Mammary epithelial cell (primary cell): ENCODE measurements around the gene RASA2.

Experiments used
- CTCF ChIP-seq, 2 donors: IDR thresholded peaks in 1 of 2; conservative IDR thresholded peaks in 1 of 2; 2 replicates each; pipeline ENCODE4 v1.5.1; 2011 to 2012; ENCODE audit warnings: inconsistent platforms in 2 of 2, low read length in 2 of 2, mild to moderate bottlenecking in 2 of 2, control low read depth in 1 of 2, low read depth in 1 of 2; ENCODE audit not compliant: insufficient read depth in 1 of 2; ENCODE audit errors: extremely low read depth in 1 of 2
- EZH2 ChIP-seq: IDR thresholded peaks from 2 replicates; pipeline ENCODE4 v1.6.1; 2012; ENCODE audit warnings: low read length, inconsistent platforms, borderline replicate concordance

DNA sequence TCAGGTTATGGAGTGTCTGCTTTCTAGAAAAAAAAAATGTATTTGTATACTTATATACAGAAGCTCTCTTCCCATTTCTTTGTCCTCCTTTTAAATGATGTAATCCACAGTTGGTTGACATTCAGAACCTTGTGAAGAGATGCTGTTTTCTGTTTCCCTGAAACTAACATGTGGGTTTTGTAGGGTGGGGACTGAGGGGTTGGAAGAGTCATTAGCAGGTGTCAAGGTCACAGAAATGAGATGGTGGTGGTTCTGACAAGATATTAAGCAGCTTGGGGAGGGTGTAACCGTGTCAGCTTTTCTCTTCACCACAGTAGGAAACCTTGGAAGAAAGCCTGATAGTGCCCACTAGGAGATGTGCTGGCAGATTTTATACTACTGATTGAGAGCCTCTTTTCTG is 2.4 kb downstream of the RASA2 start:
- no peak for TF ChIP-seq CTCF (conservative IDR thresholded peaks at IDR 0.05 in 1 of 2, IDR thresholded peaks at IDR 0.05 in 1 of 2; ENCODE audit: extremely low read depth in 1 of 2, insufficient read depth in 1 of 2, low read depth in 1 of 2, low read length in 2 of 2)
- TF ChIP-seq EZH2, result no peak
